Thyroid gland (tissue), 4 donors: Measurements from ENCODE around the gene LAD1. TPM values are rescaled to one million over a fixed set of nuclear protein-coding genes. Genes with fewer than 3 reads are reported as not detected.

Experiments used
- DNase-seq, 2 donors: peaks; one replicate each; pipeline ENCODE4 v3.0.0-alpha.2; 2019
- H3K27ac ChIP-seq, 3 donors: fragments of 200-600 bp; sonication (generic); 1 replicate in 2 of 3; 2 replicates in 1 of 3; pipeline ENCODE4 v1.5.1; 2016 to 2019; ENCODE audit warnings: mild to moderate bottlenecking in 1 of 3, moderate library complexity in 1 of 3
- H3K27me3 ChIP-seq: fragments of 200-600 bp; sonication (generic); one replicate; pipeline ENCODE4 v1.5.1; 2019
- H3K36me3 ChIP-seq, 2 donors: fragments of 200-600 bp; sonication (generic); one replicate each; pipeline ENCODE4 v1.5.1; 2016 to 2019
- H3K4me1 ChIP-seq, 2 donors: fragments of 200-600 bp; sonication (generic); one replicate each; pipeline ENCODE4 v1.5.1; 2017 to 2019
- H3K4me3 ChIP-seq, 3 donors: fragments of 200-600 bp; sonication (generic); replicated peaks in 1 of 3; 1 replicate in 2 of 3; 2 replicates in 1 of 3; pipeline ENCODE4 v1.5.1; 2016; ENCODE audit warnings: mild to moderate bottlenecking in 1 of 3
- H3K9me3 ChIP-seq: fragments of 200-600 bp; sonication (generic); one replicate; pipeline ENCODE4 v1.5.1; 2017
- CTCF ChIP-seq, 6 experiments: fragments of 200-600 bp in 3 of 6; fragments of 450-650 bp in 3 of 6; sonication (generic) in 3 of 6; IDR thresholded peaks; one replicate each; pipeline ENCODE4 v1.5.1; 2016 to 2019; ENCODE audit warnings: antibody characterized with exemption in 6 of 6, mild to moderate bottlenecking in 2 of 6, inconsistent platforms in 1 of 6, moderate library complexity in 1 of 6
- POLR2A ChIP-seq, 2 donors: fragments of 450-650 bp; IDR thresholded peaks; one replicate each; pipeline ENCODE4 v1.6.1; 2017; ENCODE audit warnings: antibody characterized with exemption in 2 of 2, mild to moderate bottlenecking in 2 of 2, moderate library complexity in 1 of 2
- WGBS, 2 donors: methylation state at CpG; one replicate each; pipeline ENCODE4 v1.1.5; 2017; 5-methylcytosine and 5-hydroxymethylcytosine counted together
- intact Hi-C: fragments of 100-400 bp; cut with DNase I; formaldehyde crosslinking; loops from one replicate; pipeline ENCODE4 v1.15.1; 2023
- total RNA-seq, 4 donors: library from RNA; depleted of rRNA; stranded (reverse); fragments of >200 nt; gene quantifications; one replicate each; pipeline ENCODE4 v1.2.3, GENCODE V29; 2016

The LAD1 gene
- total RNA-seq, 4 donors from 2014 or later: 2.9 to 7.4 (median 5.1) TPM

- no peaks in the 10 kb centered on the region for H3K36me3 ChIP-seq
- TF ChIP-seq POLR2A (IDR thresholded peaks at IDR 0.05) (no peak), CTCF (IDR thresholded peaks at IDR 0.05) (no peak)
- H3K27ac ChIP-seq: no peak overlapping the region
- H3K4me3 ChIP-seq: no peak overlapping the region
- no peaks in the 10 kb centered on the region for H3K27me3 ChIP-seq
- no peaks in the 10 kb centered on the region for H3K9me3 ChIP-seq
- no peak for DNase-seq
- 20 to 88% methylated on average over 1 to 4 of the region's 4 CpGs for WGBS, 2 donors
- intact Hi-C loops: no loop called here
- peaks cover 0 to 4% of the 10 kb centered on the region in 2 donors for H3K4me1 ChIP-seq
Measured at GRCh38 chr1:201430776-201431175, 31.7 kb upstream of the LAD1 start.

GRCh38 chr1:201429736-201430501 lies 30.8 kb upstream of the LAD1 start:
- Histone ChIP-seq H3K27ac (no peak overlapping the region), H3K9me3 (no peaks in the 10 kb centered on the region), H3K36me3 (no peaks in the 10 kb centered on the region), H3K27me3 (no peaks in the 10 kb centered on the region), H3K4me1 (no peaks in the 10 kb centered on the region), H3K4me3 (no peak overlapping the region)
- TF ChIP-seq CTCF (IDR thresholded peaks at IDR 0.05) (no peak), POLR2A (IDR thresholded peaks at IDR 0.05) (no peak)
- intact Hi-C loops: no loop called here
- WGBS, 2 donors: 89 to 93% methylated on average over 18 of the region's 18 CpGs
- DNase-seq: no peak

GRCh38 chr1:201427963-201428362 lies 28.8 kb upstream of the LAD1 start:
- intact Hi-C loops: no loop called here
- no peak overlapping the region for H3K27ac ChIP-seq
- no peaks in the 10 kb centered on the region for H3K27me3 ChIP-seq
- no peaks in the 10 kb centered on the region for H3K36me3 ChIP-seq
- no peaks in the 10 kb centered on the region for H3K9me3 ChIP-seq
- TF ChIP-seq POLR2A (IDR thresholded peaks at IDR 0.05) (no peak), CTCF (IDR thresholded peaks at IDR 0.05) (no peak)
- no peak overlapping the region for H3K4me3 ChIP-seq
- H3K4me1 ChIP-seq: no peaks in the 10 kb centered on the region
- WGBS, 2 donors: 63 to 75% methylated on average over 4 to 6 of the region's 6 CpGs
- no peak for DNase-seq

GRCh38 chr1:201426479-201427310 lies 27.6 kb upstream of the LAD1 start:
- Histone ChIP-seq H3K4me1 (no peaks in the 10 kb centered on the region), H3K36me3 (no peaks in the 10 kb centered on the region), H3K9me3 (no peaks in the 10 kb centered on the region), H3K27ac (no peak overlapping the region), H3K27me3 (no peaks in the 10 kb centered on the region), H3K4me3 (no peak overlapping the region)
- no peak for DNase-seq
- TF ChIP-seq CTCF (IDR thresholded peaks at IDR 0.05) (no peak), POLR2A (IDR thresholded peaks at IDR 0.05) (no peak)
- WGBS, 2 donors: 73 to 78% methylated on average over 15 of the region's 15 CpGs
- intact Hi-C loops: no loop called here

GRCh38 chr1:201424146-201424545 lies 25.0 kb upstream of the LAD1 start:
- H3K4me3 ChIP-seq: no peak overlapping the region
- H3K27me3 ChIP-seq: no peaks in the 10 kb centered on the region
- WGBS, 2 donors: 100% methylated on average over 2 of the region's 2 CpGs
- TF ChIP-seq CTCF (IDR thresholded peaks at IDR 0.05): no peak
- no peak for TF ChIP-seq POLR2A (IDR thresholded peaks at IDR 0.05)
- no peaks in the 10 kb centered on the region for H3K36me3 ChIP-seq
- no peaks in the 10 kb centered on the region for H3K9me3 ChIP-seq
- no peaks in the 10 kb centered on the region for H3K4me1 ChIP-seq
- H3K27ac ChIP-seq: no peak overlapping the region
- DNase-seq: no peak
- intact Hi-C loops: no loop called here
